ENCODE measurements around the gene GDI1. TPM values are rescaled to one million over a fixed set of nuclear protein-coding genes. Genes with fewer than 3 reads are reported as not detected.

GDI1 gene
- total and polyA plus RNA-seq, 2 of the 4 experiments (the other 2 are of a cell fraction), result 113 to 291 TPM

DNA sequence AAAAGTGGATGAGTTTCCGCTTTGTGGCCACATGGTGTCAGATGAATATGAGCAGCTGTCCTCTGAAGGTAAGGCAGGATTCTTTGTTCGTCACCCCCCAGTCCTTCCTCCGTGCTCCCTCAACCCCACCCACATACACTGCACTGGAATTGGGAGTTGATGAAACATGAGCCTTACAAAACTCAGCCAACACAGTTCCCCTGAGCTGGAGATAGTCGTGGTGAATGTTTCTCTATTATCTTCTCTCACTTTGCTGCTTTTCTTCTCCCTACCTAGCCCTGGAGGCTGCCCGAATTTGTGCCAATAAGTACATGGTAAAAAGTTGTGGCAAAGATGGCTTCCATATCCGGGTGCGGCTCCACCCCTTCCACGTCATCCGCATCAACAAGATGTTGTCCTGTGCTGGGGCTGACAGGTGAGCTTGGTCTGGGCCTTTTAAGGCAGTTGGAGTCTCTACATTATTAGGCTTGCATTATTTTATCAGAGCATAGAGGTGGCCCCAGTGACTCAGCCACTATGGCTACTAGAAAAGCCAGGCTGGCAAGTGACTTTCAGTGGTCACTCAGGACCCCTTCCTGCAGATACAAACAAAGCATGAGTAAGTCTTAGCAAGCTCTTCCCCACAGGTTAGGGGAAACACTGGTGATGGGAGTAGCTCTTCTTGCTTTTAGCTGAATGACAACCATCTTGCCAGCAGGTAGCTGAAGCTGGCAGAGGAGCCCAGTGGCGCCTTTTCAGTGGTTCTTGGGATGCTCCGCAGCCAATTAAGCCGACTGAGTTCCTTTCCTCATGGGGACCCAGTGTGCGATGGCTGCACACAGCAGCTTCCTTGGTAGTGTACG, 37.2 kb upstream of the GDI1 start:
- intact Hi-C loops (cut with micrococcal nuclease), result no loop called here

More for the DNA sequence above, 37.2 kb upstream of the GDI1 start:
- H4K91ac ChIP-seq (ENCODE audit: insufficient read depth, low read depth, low read length), result peak overlapping the region; percentile 85
- H3K4me2 ChIP-seq (ENCODE audit: low read depth, low read length), result peak overlapping the region; percentile 93
- peak overlapping the region; percentile 70 to 85; a peak in 3 of 4 replicates for H4K8ac ChIP-seq (ENCODE audit: low read depth in 2 of 2, low read length in 2 of 2)
- peak overlapping the region; percentile 97 for H3K9ac ChIP-seq (ENCODE audit: low read depth, low read length)
- CTCF ChIA-PET, result interaction anchor here (1.2 kb wide), 1 partner anchor 141 kb away, joined by 3 read pairs; no protein-coding TSS in a partner anchor
- peak overlapping the region; percentile 99 for H3K14ac ChIP-seq (replicated peaks; ENCODE audit: low read depth, low read length)
- H3K27ac ChIP-seq (ENCODE audit: insufficient read depth, low read length), result peak overlapping the region; percentile 91
- peak overlapping the region; percentile 96 for H2AK9ac ChIP-seq (replicated peaks; ENCODE audit: low read depth, low read length, poor library complexity)
- H3K36me3 ChIP-seq (ENCODE audit: control insufficient read depth, insufficient read depth, low read length), result peaks cover 21% of the 10 kb centered on the region
- no TSS peak for BruUV-seq (replicated peaks)
- in situ Hi-C loops (cut with MboI; ENCODE audit: low sequenced_read_pairs), result no loop called here
- peak overlapping the region; percentile 91 for H2AK5ac ChIP-seq (ENCODE audit: low read depth, low read length)
- no peaks in the 10 kb centered on the region for H3K9me1 ChIP-seq (ENCODE audit: insufficient read depth, low read length)
- H3K18ac ChIP-seq (ENCODE audit: low read depth, low read length), result no peak overlapping the region
- dilution Hi-C loops (cut with HindIII; ENCODE audit: low sequenced_read_pairs, unreplicated experiment), result no loop called here
- peak overlapping the region; percentile 17 for H2AFZ ChIP-seq (replicated peaks; ENCODE audit: low read length, poor library complexity)
- 0 out of 2 replicates have a peak overlapping the region, but pooled peaks have one; percentile 31 for H3K23ac ChIP-seq (ENCODE audit: low read depth, low read length)
- no peak overlapping the region for H2BK120ac ChIP-seq (ENCODE audit: low read depth, low read length)
- TF ChIP-seq MAZ (IDR thresholded peaks at IDR 0.05; ENCODE audit: borderline replicate concordance, low read depth, low read length), result no peak
- TF ChIP-seq, protein P1, sequence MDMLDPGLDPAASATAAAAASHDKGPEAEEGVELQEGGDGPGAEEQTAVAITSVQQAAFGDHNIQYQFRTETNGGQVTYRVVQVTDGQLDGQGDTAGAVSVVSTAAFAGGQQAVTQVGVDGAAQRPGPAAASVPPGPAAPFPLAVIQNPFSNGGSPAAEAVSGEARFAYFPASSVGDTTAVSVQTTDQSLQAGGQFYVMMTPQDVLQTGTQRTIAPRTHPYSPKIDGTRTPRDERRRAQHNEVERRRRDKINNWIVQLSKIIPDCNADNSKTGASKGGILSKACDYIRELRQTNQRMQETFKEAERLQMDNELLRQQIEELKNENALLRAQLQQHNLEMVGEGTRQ (IDR thresholded peaks at IDR 0.05; ENCODE audit: low read depth, low read length), result no peak
- peak; percentile 36; the same call in 1 of the 2 replicates for TF ChIP-seq CHD1 (IDR thresholded peaks at IDR 0.05; ENCODE audit: low read depth, low read length)
- no peak for TF ChIP-seq RAD21 (IDR thresholded peaks at IDR 0.05; ENCODE audit: low read length)
- no peak for TF ChIP-seq FOS (IDR thresholded peaks at IDR 0.05; ENCODE audit: low read depth, low read length)
- TF ChIP-seq, protein P2, sequence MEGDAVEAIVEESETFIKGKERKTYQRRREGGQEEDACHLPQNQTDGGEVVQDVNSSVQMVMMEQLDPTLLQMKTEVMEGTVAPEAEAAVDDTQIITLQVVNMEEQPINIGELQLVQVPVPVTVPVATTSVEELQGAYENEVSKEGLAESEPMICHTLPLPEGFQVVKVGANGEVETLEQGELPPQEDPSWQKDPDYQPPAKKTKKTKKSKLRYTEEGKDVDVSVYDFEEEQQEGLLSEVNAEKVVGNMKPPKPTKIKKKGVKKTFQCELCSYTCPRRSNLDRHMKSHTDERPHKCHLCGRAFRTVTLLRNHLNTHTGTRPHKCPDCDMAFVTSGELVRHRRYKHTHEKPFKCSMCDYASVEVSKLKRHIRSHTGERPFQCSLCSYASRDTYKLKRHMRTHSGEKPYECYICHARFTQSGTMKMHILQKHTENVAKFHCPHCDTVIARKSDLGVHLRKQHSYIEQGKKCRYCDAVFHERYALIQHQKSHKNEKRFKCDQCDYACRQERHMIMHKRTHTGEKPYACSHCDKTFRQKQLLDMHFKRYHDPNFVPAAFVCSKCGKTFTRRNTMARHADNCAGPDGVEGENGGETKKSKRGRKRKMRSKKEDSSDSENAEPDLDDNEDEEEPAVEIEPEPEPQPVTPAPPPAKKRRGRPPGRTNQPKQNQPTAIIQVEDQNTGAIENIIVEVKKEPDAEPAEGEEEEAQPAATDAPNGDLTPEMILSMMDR (conservative IDR thresholded peaks at IDR 0.05; ENCODE audit: low read depth, low read length), result no peak
- no CpG with 5 or more reads among the region's 14 CpGs for WGBS, 2 experiments (ENCODE audit: extremely low coverage in 2 of 2, insufficient read length in 1 of 2)
- no peak overlapping the region for H2BK20ac ChIP-seq (ENCODE audit: low read depth, low read length)
- H3K79me1 ChIP-seq (ENCODE audit: low read depth in 1 of 2, low read length in 2 of 2), result peaks cover 4 to 24% of the 10 kb centered on the region in 2 experiments; a peak in 3 of 4 replicates
- H4K20me1 ChIP-seq (ENCODE audit: insufficient read depth, low read length), result peaks cover 44% of the 10 kb centered on the region
- ATAC-seq (ENCODE audit: low read depth) (no peak), DNase-seq (no peak)
- 0 out of 2 replicates have a peak, but pooled peaks cover 2% of the 10 kb centered on the region for H3K4me1 ChIP-seq (ENCODE audit: control insufficient read depth, insufficient read depth, low read length)
- H2BK15ac ChIP-seq (ENCODE audit: low read depth, low read length), result no peak overlapping the region
- H3K27me3 ChIP-seq (ENCODE audit: control insufficient read depth, insufficient read depth, low read length), result no peaks in the 10 kb centered on the region
- H4K5ac ChIP-seq (ENCODE audit: low read depth, low read length), result no peak overlapping the region
- H2BK5ac ChIP-seq (ENCODE audit: low read depth, low read length, poor library complexity, severe bottlenecking), result peak overlapping the region; percentile 89
- POLR2A ChIA-PET (ENCODE audit: unreplicated experiment), result interaction anchor here (1.1 kb wide), 1 partner anchor 132 kb away, joined by 3 read pairs; no protein-coding TSS in a partner anchor
- peak overlapping the region; percentile 79 for H3K56ac ChIP-seq (ENCODE audit: extremely low read depth, insufficient read depth, low read length)
- H3K4ac ChIP-seq (ENCODE audit: low read depth, low read length), result peak overlapping the region; percentile 74
- peak overlapping the region; percentile 64 for H3K4me3 ChIP-seq (ENCODE audit: insufficient read depth, low read depth, low read length)
- H3K9me3 ChIP-seq (ENCODE audit: control insufficient read depth, insufficient read depth, low read length), result no peaks in the 10 kb centered on the region
